Activated CD4-positive, alpha-beta T cell treated with anti-CD3 and anti-CD28 coated beads for 36 hours (primary cell): ENCODE results near the gene TOR4A. TPM values are rescaled to one million over a fixed set of nuclear protein-coding genes. Genes with fewer than 3 reads are reported as not detected.

ENCODE experiments used
- ATAC-seq: fragments of 200-7000 bp; cut with Tn5 transposase; one replicate; pipeline ENCODE4 v1.10.0; 2021; ENCODE audit warnings: mild to moderate bottlenecking, moderate library complexity
- CTCF ChIA-PET: fragments of 350-600 bp; sonication (Branson Sonifier 250); formaldehyde crosslinking; loops from one replicate; lab custom pipeline; 2021; ENCODE audit warnings: antibody characterized with exemption; lab: Charles Lee
- POLR2A ChIA-PET: fragments of 350-600 bp; sonication (Branson Sonifier 250); formaldehyde crosslinking; loops from one replicate; lab custom pipeline; 2021; ENCODE audit warnings: antibody characterized with exemption, inconsistent platforms; lab: Charles Lee
- DNase-seq: peaks from one replicate; pipeline ENCODE4 v3.0.0-alpha.2; 2020
- H3K27ac Mint-ChIP-seq: one replicate; pipeline ENCODE4 v1.8.0; 2021; ENCODE audit warnings: mixed read lengths
- H3K27me3 Mint-ChIP-seq: one replicate; pipeline ENCODE4 v1.8.0; 2021; ENCODE audit warnings: mixed read lengths
- H3K36me3 Mint-ChIP-seq: one replicate; pipeline ENCODE4 v1.8.0; 2021; ENCODE audit warnings: low read depth, mixed read lengths
- H3K4me1 Mint-ChIP-seq: one replicate; pipeline ENCODE4 v1.8.0; 2021; ENCODE audit warnings: mixed read lengths
- H3K4me3 Mint-ChIP-seq: one replicate; pipeline ENCODE4 v1.8.0; 2021; ENCODE audit warnings: mild to moderate bottlenecking, moderate library complexity, mixed read lengths
- H3K9me3 Mint-ChIP-seq: one replicate; pipeline ENCODE4 v1.8.0; 2021; ENCODE audit warnings: low read depth, mixed read lengths
- intact Hi-C, 2 experiments: fragments of 100-400 bp; cut with DNase I in 1 of 2; cut with micrococcal nuclease in 1 of 2; formaldehyde crosslinking; loops; one replicate each; pipeline versions ENCODE4 v1.14.2 to v1.15.1; 2022 to 2024; cut with DNase I, micrococcal nuclease
- total RNA-seq, 2 experiments: library from RNA; stranded (reverse); gene quantifications; one replicate each; pipeline ENCODE4 v1.2.3, GENCODE V29; 2021

TOR4A gene
- total RNA-seq, 2 experiments from 2014 or later: 2.6 to 3.4 TPM

- POLR2A ChIA-PET: no interaction called here
- H3K9me3 Mint-ChIP-seq: no peaks in the 10 kb centered on the region
- ATAC-seq: no peak
- H3K4me3 Mint-ChIP-seq: no peak overlapping the region
- intact Hi-C loops: no loop called here
- H3K27ac Mint-ChIP-seq: no peak overlapping the region
- CTCF ChIA-PET: no interaction called here
- H3K36me3 Mint-ChIP-seq: no peaks in the 10 kb centered on the region
- no peak for DNase-seq
- peaks cover 2% of the 10 kb centered on the region for H3K27me3 Mint-ChIP-seq
- peaks cover 2% of the 10 kb centered on the region for H3K4me1 Mint-ChIP-seq
These were observed 34.7 kb downstream of the TOR4A start for GRCh38 chr9:137311986-137312851.

GRCh38 chr9:137312852-137313325 is 35.4 kb downstream of the TOR4A start:
- ATAC-seq (no peak), DNase-seq (no peak)
- intact Hi-C loops: no loop called here
- Mint-ChIP-seq H3K27me3 (peaks cover 2% of the 10 kb centered on the region), H3K36me3 (no peaks in the 10 kb centered on the region), H3K4me3 (no peak overlapping the region), H3K9me3 (no peaks in the 10 kb centered on the region), H3K27ac (no peak overlapping the region), H3K4me1 (no peaks in the 10 kb centered on the region)
- ChIA-PET POLR2A (no interaction called here), CTCF (no interaction called here)

GRCh38 chr9:137313326-137313936 is 35.9 kb downstream of the TOR4A start:
- Mint-ChIP-seq H3K27ac (no peak overlapping the region), H3K4me1 (no peaks in the 10 kb centered on the region)
- no peak for DNase-seq

GRCh38 chr9:137313956-137314560 is 36.5 kb downstream of the TOR4A start:
- Mint-ChIP-seq H3K27ac (no peak overlapping the region), H3K36me3 (no peaks in the 10 kb centered on the region), H3K27me3 (peaks cover 2% of the 10 kb centered on the region), H3K4me1 (no peaks in the 10 kb centered on the region), H3K9me3 (no peaks in the 10 kb centered on the region), H3K4me3 (no peak overlapping the region)
- intact Hi-C loops: no loop called here
- no peak for ATAC-seq
- no peak for DNase-seq
- POLR2A ChIA-PET: no interaction called here
- CTCF ChIA-PET: no interaction called here

More at GRCh38 chr9:137313326-137313936, 35.9 kb downstream of the TOR4A start:
- no peak for ATAC-seq
- peaks cover 2% of the 10 kb centered on the region for H3K27me3 Mint-ChIP-seq
- ChIA-PET POLR2A (no interaction called here), CTCF (no interaction called here)
- no peak overlapping the region for H3K4me3 Mint-ChIP-seq
- intact Hi-C loops: no loop called here
- no peaks in the 10 kb centered on the region for H3K36me3 Mint-ChIP-seq
- no peaks in the 10 kb centered on the region for H3K9me3 Mint-ChIP-seq

GRCh38 chr9:137314561-137315560 is 37.3 kb downstream of the TOR4A start:
- no peak overlapping the region for H3K4me3 Mint-ChIP-seq
- peaks cover 2% of the 10 kb centered on the region for H3K27me3 Mint-ChIP-seq
- POLR2A ChIA-PET: no interaction called here
- no peak overlapping the region for H3K27ac Mint-ChIP-seq
- intact Hi-C loops: no loop called here
- no peak for DNase-seq
- no peaks in the 10 kb centered on the region for H3K9me3 Mint-ChIP-seq
- H3K36me3 Mint-ChIP-seq: no peaks in the 10 kb centered on the region
- ATAC-seq: no peak
- CTCF ChIA-PET: interaction anchor here (0.6 kb wide), 1 partner anchor 49 kb away, joined by 4 read pairs; no protein-coding TSS in a partner anchor
- no peaks in the 10 kb centered on the region for H3K4me1 Mint-ChIP-seq

GRCh38 chr9:137315581-137316011 is 38.1 kb downstream of the TOR4A start:
- no peak overlapping the region for H3K27ac Mint-ChIP-seq
- CTCF ChIA-PET: no interaction called here

GRCh38 chr9:137316012-137316981 is 38.8 kb downstream of the TOR4A start:
- Mint-ChIP-seq H3K4me1 (no peaks in the 10 kb centered on the region), H3K27ac (no peak overlapping the region), H3K27me3 (peaks cover 2% of the 10 kb centered on the region), H3K9me3 (no peaks in the 10 kb centered on the region), H3K36me3 (no peaks in the 10 kb centered on the region), H3K4me3 (no peak overlapping the region)
- DNase-seq (peak; percentile 43), ATAC-seq (peak; percentile 44)
- POLR2A ChIA-PET: no interaction called here
- CTCF ChIA-PET: no interaction called here
- intact Hi-C loops: no loop called here

More at GRCh38 chr9:137315581-137316011, 38.1 kb downstream of the TOR4A start:
- POLR2A ChIA-PET: no interaction called here
- Mint-ChIP-seq H3K36me3 (no peaks in the 10 kb centered on the region), H3K4me1 (no peaks in the 10 kb centered on the region), H3K9me3 (no peaks in the 10 kb centered on the region), H3K4me3 (no peak overlapping the region), H3K27me3 (peaks cover 2% of the 10 kb centered on the region)
- DNase-seq: no peak
- intact Hi-C loops: no loop called here
- ATAC-seq: no peak

- ATAC-seq: no peak
- Mint-ChIP-seq H3K4me3 (no peak overlapping the region), H3K36me3 (no peaks in the 10 kb centered on the region), H3K27ac (no peak overlapping the region), H3K27me3 (peaks cover 2% of the 10 kb centered on the region), H3K9me3 (no peaks in the 10 kb centered on the region), H3K4me1 (no peaks in the 10 kb centered on the region)
- intact Hi-C loops: no loop called here
- CTCF ChIA-PET: interaction anchor here (1.7 kb wide), 1 partner anchor 14 kb away, joined by 4 read pairs; no protein-coding TSS in a partner anchor
- DNase-seq: no peak
- POLR2A ChIA-PET: no interaction called here
These were observed 39.6 kb downstream of the TOR4A start for GRCh38 chr9:137317021-137317717.

GRCh38 chr9:137317718-137318511 is 40.4 kb downstream of the TOR4A start:
- DNase-seq (no peak), ATAC-seq (no peak)
- H3K36me3 Mint-ChIP-seq: no peaks in the 10 kb centered on the region
- no peaks in the 10 kb centered on the region for H3K4me1 Mint-ChIP-seq
- POLR2A ChIA-PET: no interaction called here
- peaks cover 2% of the 10 kb centered on the region for H3K27me3 Mint-ChIP-seq
- intact Hi-C loops: no loop called here
- H3K4me3 Mint-ChIP-seq: no peak overlapping the region
- no peaks in the 10 kb centered on the region for H3K9me3 Mint-ChIP-seq
- CTCF ChIA-PET: interaction anchor here (1.7 kb wide), 1 partner anchor 14 kb away, joined by 4 read pairs; no protein-coding TSS in a partner anchor
- no peak overlapping the region for H3K27ac Mint-ChIP-seq
